Measurements from ENCODE around the gene ERC1.

DNA sequence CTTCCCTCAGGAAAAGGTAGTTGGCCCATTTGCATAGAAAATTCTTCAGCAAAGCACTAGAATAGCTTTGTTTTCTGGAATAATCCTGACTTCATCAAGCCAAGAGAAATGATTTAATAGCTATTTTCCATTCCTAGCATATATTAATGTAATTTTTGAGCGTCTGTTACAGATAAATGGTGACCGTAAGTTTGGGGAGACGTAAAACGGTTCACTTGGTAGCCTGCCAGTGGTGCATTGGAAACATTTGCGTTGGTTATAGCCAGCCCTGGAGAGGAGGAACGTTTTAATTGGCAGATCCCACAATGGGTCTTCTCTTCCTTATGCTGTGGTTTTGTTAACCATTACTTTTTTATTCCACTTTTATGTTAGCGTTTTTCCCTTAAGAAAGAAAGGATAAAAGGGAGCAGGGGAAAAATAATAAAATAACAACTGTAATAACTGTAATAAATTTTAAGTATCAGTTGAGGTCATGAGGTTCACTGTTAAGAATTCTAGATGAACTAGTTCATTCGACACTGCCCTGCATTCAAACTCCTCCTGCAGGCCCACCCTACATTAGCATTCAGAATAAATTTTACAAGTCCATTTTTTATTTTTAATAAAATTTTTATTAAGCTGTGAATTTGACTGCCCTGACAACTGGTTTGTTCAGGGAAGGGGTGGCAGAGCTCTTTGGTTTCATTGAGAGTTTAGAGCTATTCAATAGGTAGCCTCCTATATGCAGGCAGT is 300.7 kb downstream of the ERC1 start:
- TF ChIP-seq, protein P1, sequence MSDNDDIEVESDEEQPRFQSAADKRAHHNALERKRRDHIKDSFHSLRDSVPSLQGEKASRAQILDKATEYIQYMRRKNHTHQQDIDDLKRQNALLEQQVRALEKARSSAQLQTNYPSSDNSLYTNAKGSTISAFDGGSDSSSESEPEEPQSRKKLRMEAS (IDR thresholded peaks at IDR 0.05; ENCODE audit: low read depth, low read length) = no peak
- TF ChIP-seq, protein P2, sequence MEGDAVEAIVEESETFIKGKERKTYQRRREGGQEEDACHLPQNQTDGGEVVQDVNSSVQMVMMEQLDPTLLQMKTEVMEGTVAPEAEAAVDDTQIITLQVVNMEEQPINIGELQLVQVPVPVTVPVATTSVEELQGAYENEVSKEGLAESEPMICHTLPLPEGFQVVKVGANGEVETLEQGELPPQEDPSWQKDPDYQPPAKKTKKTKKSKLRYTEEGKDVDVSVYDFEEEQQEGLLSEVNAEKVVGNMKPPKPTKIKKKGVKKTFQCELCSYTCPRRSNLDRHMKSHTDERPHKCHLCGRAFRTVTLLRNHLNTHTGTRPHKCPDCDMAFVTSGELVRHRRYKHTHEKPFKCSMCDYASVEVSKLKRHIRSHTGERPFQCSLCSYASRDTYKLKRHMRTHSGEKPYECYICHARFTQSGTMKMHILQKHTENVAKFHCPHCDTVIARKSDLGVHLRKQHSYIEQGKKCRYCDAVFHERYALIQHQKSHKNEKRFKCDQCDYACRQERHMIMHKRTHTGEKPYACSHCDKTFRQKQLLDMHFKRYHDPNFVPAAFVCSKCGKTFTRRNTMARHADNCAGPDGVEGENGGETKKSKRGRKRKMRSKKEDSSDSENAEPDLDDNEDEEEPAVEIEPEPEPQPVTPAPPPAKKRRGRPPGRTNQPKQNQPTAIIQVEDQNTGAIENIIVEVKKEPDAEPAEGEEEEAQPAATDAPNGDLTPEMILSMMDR (IDR thresholded peaks at IDR 0.05; ENCODE audit: low read depth, low read length) = no peak
- no peak for TF ChIP-seq POLR2A (IDR thresholded peaks at IDR 0.05; ENCODE audit: extremely low read depth, insufficient read length)

Measured in NB4 (cell line).